ENCODE measurements around the gene CDKAL1. TPM values are rescaled to one million over a fixed set of nuclear protein-coding genes. Genes with fewer than 3 reads are reported as not detected.

Gene CDKAL1
- total RNA-seq, 1 experiment from 2014 or later: 11.8 TPM

GRCh38 chr6:20790032-20790791 is 256.0 kb downstream of the CDKAL1 start:
- TF ChIP-seq, protein P1, sequence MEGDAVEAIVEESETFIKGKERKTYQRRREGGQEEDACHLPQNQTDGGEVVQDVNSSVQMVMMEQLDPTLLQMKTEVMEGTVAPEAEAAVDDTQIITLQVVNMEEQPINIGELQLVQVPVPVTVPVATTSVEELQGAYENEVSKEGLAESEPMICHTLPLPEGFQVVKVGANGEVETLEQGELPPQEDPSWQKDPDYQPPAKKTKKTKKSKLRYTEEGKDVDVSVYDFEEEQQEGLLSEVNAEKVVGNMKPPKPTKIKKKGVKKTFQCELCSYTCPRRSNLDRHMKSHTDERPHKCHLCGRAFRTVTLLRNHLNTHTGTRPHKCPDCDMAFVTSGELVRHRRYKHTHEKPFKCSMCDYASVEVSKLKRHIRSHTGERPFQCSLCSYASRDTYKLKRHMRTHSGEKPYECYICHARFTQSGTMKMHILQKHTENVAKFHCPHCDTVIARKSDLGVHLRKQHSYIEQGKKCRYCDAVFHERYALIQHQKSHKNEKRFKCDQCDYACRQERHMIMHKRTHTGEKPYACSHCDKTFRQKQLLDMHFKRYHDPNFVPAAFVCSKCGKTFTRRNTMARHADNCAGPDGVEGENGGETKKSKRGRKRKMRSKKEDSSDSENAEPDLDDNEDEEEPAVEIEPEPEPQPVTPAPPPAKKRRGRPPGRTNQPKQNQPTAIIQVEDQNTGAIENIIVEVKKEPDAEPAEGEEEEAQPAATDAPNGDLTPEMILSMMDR (IDR thresholded peaks at IDR 0.05; ENCODE audit: unreplicated experiment): no peak
- H3K4me3 Mint-ChIP-seq (ENCODE audit: unreplicated experiment): no peak overlapping the region
- intact Hi-C loops (cut with micrococcal nuclease): no loop called here
- BruUV-seq (replicated peaks): no TSS peak
- CTCF ChIA-PET: interaction anchor here (0.6 to 2.4 kb wide), 5 partner anchors 21 to 807 kb away, joined by 3 to 13 read pairs (median 3); no protein-coding TSS in a partner anchor
- DNase-seq (ENCODE audit: unreplicated experiment): no peak
- no peaks in the 10 kb centered on the region for H3K27me3 Mint-ChIP-seq (ENCODE audit: insufficient read depth, unreplicated experiment)
- POLR2A ChIA-PET: no interaction called here
- no peak overlapping the region for H3K27ac Mint-ChIP-seq (ENCODE audit: low read depth, unreplicated experiment)
- peaks cover 8% of the 10 kb centered on the region for H3K36me3 Mint-ChIP-seq (ENCODE audit: insufficient read depth, unreplicated experiment)
- no peaks in the 10 kb centered on the region for H3K4me1 Mint-ChIP-seq (ENCODE audit: insufficient read depth, unreplicated experiment)
- no peaks in the 10 kb centered on the region for H3K9me3 Mint-ChIP-seq (ENCODE audit: unreplicated experiment)

- H3K4me3 Mint-ChIP-seq (ENCODE audit: unreplicated experiment): no peak overlapping the region
- BruUV-seq (replicated peaks): no TSS peak
- TF ChIP-seq, protein P1 (IDR thresholded peaks at IDR 0.05; ENCODE audit: unreplicated experiment): no peak
- intact Hi-C loops (cut with micrococcal nuclease): no loop called here
- H3K4me1 Mint-ChIP-seq (ENCODE audit: insufficient read depth, unreplicated experiment): no peaks in the 10 kb centered on the region
- no peaks in the 10 kb centered on the region for H3K36me3 Mint-ChIP-seq (ENCODE audit: insufficient read depth, unreplicated experiment)
- no peaks in the 10 kb centered on the region for H3K9me3 Mint-ChIP-seq (ENCODE audit: unreplicated experiment)
- POLR2A ChIA-PET: no interaction called here
- H3K27me3 Mint-ChIP-seq (ENCODE audit: insufficient read depth, unreplicated experiment): no peaks in the 10 kb centered on the region
- CTCF ChIA-PET: interaction anchor here (0.7 to 2.4 kb wide), 2 partner anchors 522 to 797 kb away, joined by 3 to 13 read pairs; no protein-coding TSS in a partner anchor
- H3K27ac Mint-ChIP-seq (ENCODE audit: low read depth, unreplicated experiment): no peak overlapping the region
- DNase-seq (ENCODE audit: unreplicated experiment): no peak
Measured at GRCh38 chr6:20791074-20791473, 256.8 kb downstream of the CDKAL1 start.

- TF ChIP-seq, protein P1 (IDR thresholded peaks at IDR 0.05; ENCODE audit: unreplicated experiment): no peak
- DNase-seq (ENCODE audit: unreplicated experiment): no peak
- no peaks in the 10 kb centered on the region for H3K27me3 Mint-ChIP-seq (ENCODE audit: insufficient read depth, unreplicated experiment)
- H3K4me3 Mint-ChIP-seq (ENCODE audit: unreplicated experiment): no peak overlapping the region
- no peaks in the 10 kb centered on the region for H3K9me3 Mint-ChIP-seq (ENCODE audit: unreplicated experiment)
- CTCF ChIA-PET: interaction anchor here (0.7 kb wide), 1 partner anchor 522 kb away, joined by 3 read pairs; no protein-coding TSS in a partner anchor
- intact Hi-C loops (cut with micrococcal nuclease): no loop called here
- BruUV-seq (replicated peaks): no TSS peak
- POLR2A ChIA-PET: no interaction called here
- H3K4me1 Mint-ChIP-seq (ENCODE audit: insufficient read depth, unreplicated experiment): no peaks in the 10 kb centered on the region
- H3K36me3 Mint-ChIP-seq (ENCODE audit: insufficient read depth, unreplicated experiment): no peaks in the 10 kb centered on the region
- H3K27ac Mint-ChIP-seq (ENCODE audit: low read depth, unreplicated experiment): no peak overlapping the region
Measured at GRCh38 chr6:20791944-20792343, 257.7 kb downstream of the CDKAL1 start.

DNA sequence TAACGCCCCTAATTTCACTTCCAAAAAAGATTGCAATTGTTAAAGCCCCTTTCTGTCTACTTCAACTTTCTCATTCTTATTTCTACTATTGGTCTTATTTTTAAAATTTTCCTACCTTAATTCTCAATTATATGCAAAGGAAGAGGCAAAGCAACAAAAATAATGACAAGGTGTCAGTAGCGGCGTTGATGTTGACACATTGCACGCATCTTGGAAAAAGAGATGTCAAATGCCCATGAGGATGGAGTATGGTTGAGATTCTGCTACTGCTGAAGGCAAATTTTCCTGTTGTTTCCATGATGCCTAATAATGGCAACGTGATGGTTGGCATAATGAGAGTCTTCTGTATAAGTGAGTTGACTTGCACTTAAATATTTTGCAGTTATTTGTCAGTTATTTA is 258.9 kb downstream of the CDKAL1 start:
- no peaks in the 10 kb centered on the region for H3K9me3 Mint-ChIP-seq (ENCODE audit: unreplicated experiment)
- TF ChIP-seq, protein P1 (IDR thresholded peaks at IDR 0.05; ENCODE audit: unreplicated experiment): no peak
- H3K27me3 Mint-ChIP-seq (ENCODE audit: insufficient read depth, unreplicated experiment): no peaks in the 10 kb centered on the region
- CTCF ChIA-PET: no interaction called here
- H3K4me3 Mint-ChIP-seq (ENCODE audit: unreplicated experiment): no peak overlapping the region
- DNase-seq (ENCODE audit: unreplicated experiment): no peak
- no peaks in the 10 kb centered on the region for H3K36me3 Mint-ChIP-seq (ENCODE audit: insufficient read depth, unreplicated experiment)
- intact Hi-C loops (cut with micrococcal nuclease): no loop called here
- H3K27ac Mint-ChIP-seq (ENCODE audit: low read depth, unreplicated experiment): no peak overlapping the region
- no TSS peak for BruUV-seq (replicated peaks)
- H3K4me1 Mint-ChIP-seq (ENCODE audit: insufficient read depth, unreplicated experiment): no peaks in the 10 kb centered on the region
- POLR2A ChIA-PET: no interaction called here
